HFF-Myc (cell line): Measurements from ENCODE around the gene SNX7.

Experiments
- DNase-seq: peaks from one replicate; pipeline ENCODE4 v3.0.0-alpha.2; 2011; ENCODE audit warnings: low read depth; ENCODE audit errors: extremely low read depth
- H3K4me3 ChIP-seq: replicated peaks from 2 replicates; pipeline ENCODE4 v1.5.1; 2011; ENCODE audit warnings: low read depth, mild to moderate bottlenecking, control low read depth, low read length
- CTCF ChIP-seq: IDR thresholded peaks from 2 replicates; pipeline ENCODE4 v1.5.1; 2012; ENCODE audit warnings: mild to moderate bottlenecking, low read depth, low read length, control low read depth; ENCODE audit errors: missing control alignments

Gene SNX7

GRCh38 chr1:98769162-98769561 is 107.6 kb downstream of the SNX7 start:
- no peak overlapping the region for H3K4me3 ChIP-seq
- no peak for DNase-seq
- no peak for TF ChIP-seq CTCF

- no peak for TF ChIP-seq CTCF
- no peak for DNase-seq
- H3K4me3 ChIP-seq, result no peak overlapping the region
These were observed 120.4 kb downstream of the SNX7 start for GRCh38 chr1:98781906-98782305.

GRCh38 chr1:98783821-98784220 is 122.3 kb downstream of the SNX7 start:
- no peak for TF ChIP-seq CTCF
- no peak for DNase-seq
- no peak overlapping the region for H3K4me3 ChIP-seq

- no peak for TF ChIP-seq CTCF
- no peak overlapping the region for H3K4me3 ChIP-seq
- no peak for DNase-seq
These were observed 130.0 kb downstream of the SNX7 start for GRCh38 chr1:98791498-98791897.

GRCh38 chr1:98792123-98792522 is 130.6 kb downstream of the SNX7 start:
- no peak overlapping the region for H3K4me3 ChIP-seq
- TF ChIP-seq CTCF, result no peak
- DNase-seq, result no peak

GRCh38 chr1:98793136-98793535 is 131.6 kb downstream of the SNX7 start:
- no peak for DNase-seq
- H3K4me3 ChIP-seq, result no peak overlapping the region
- no peak for TF ChIP-seq CTCF

- peak; percentile 43 for DNase-seq
- H3K4me3 ChIP-seq, result no peak overlapping the region
- TF ChIP-seq CTCF, result peak; percentile 80
These were observed 132.8 kb downstream of the SNX7 start for GRCh38 chr1:98794196-98794886.
